ENCODE measurements around the gene ACP5. TPM values are rescaled to one million over a fixed set of nuclear protein-coding genes. Genes with fewer than 3 reads are reported as not detected.
A peak's percentile ranks its signal among the peaks of the same experiment; 100 is the strongest.

ACP5 gene
- total RNA-seq, 2 experiments from 2014 or later, result 13.4 to 15.3 TPM

GRCh38 chr19:11535792-11536595, 41.5 kb downstream of the ACP5 start:
- H3K36me3 Mint-ChIP-seq (ENCODE audit: low read depth), result no peaks in the 10 kb centered on the region
- H3K27ac Mint-ChIP-seq, result peak overlapping the region; percentile 48
- no peaks in the 10 kb centered on the region for H3K9me3 Mint-ChIP-seq
- H3K4me1 Mint-ChIP-seq (ENCODE audit: low read depth), result peaks cover 12% of the 10 kb centered on the region
- Histone ChIP-seq H3K4me3 (ENCODE audit: low read length) (peak overlapping the region; percentile 24), H3K36me3 (ENCODE audit: insufficient read depth, low read length) (no peaks in the 10 kb centered on the region), H3K9me3 (ENCODE audit: control insufficient read depth in 1 of 2, insufficient read depth in 1 of 2, low read length in 2 of 2) (peaks cover 0 to 6% of the 10 kb centered on the region in 2 experiments), H3K4me1 (ENCODE audit: insufficient read depth, low read length) (peaks cover 21% of the 10 kb centered on the region), H3K27me3 (ENCODE audit: control insufficient read depth in 1 of 2, insufficient read depth in 2 of 2, low read length in 2 of 2) (peaks cover 17 to 18% of the 10 kb centered on the region in 2 experiments), H3K27ac (ENCODE audit: low read depth in 1 of 2, low read length in 2 of 2) (no peak overlapping the region)
- peak; percentile 59 to 92 (median 79) for DNase-seq
- peaks cover 20% of the 10 kb centered on the region for H3K27me3 Mint-ChIP-seq
- CTCF ChIA-PET, result interaction anchor here (0.7 to 1.3 kb wide), 4 partner anchors 8 to 500 kb away, joined by 3 to 5 read pairs (median 4); partner anchors contain the start of gene ELOF1
- peak overlapping the region; percentile 71 for H3K4me3 Mint-ChIP-seq
- intact Hi-C loops (cut with DNase I, micrococcal nuclease), result loop anchor here (1.0 kb wide), 2 partner anchors 21 to 51 kb away; no protein-coding TSS in a partner anchor
- POLR2A ChIA-PET, result interaction anchor here (1.1 to 1.4 kb wide), 2 partner anchors 16 to 23 kb away, joined by 3 to 8 read pairs; partner anchors contain the start of gene ELOF1
- ATAC-seq (ENCODE audit: poor library complexity), result peak; percentile 84
- peak; percentile 87 for TF ChIP-seq CTCF (IDR thresholded peaks at IDR 0.05)

GRCh38 chr19:11534948-11535347, 42.5 kb downstream of the ACP5 start:
- no peaks in the 10 kb centered on the region for H3K36me3 ChIP-seq (ENCODE audit: insufficient read depth, low read length)
- Mint-ChIP-seq H3K4me3 (no peak overlapping the region), H3K36me3 (ENCODE audit: low read depth) (no peaks in the 10 kb centered on the region), H3K9me3 (no peaks in the 10 kb centered on the region), H3K4me1 (ENCODE audit: low read depth) (peaks cover 12% of the 10 kb centered on the region), H3K27me3 (peaks cover 14% of the 10 kb centered on the region), H3K27ac (no peak overlapping the region)
- DNase-seq, result no peak
- H3K9me3 ChIP-seq (ENCODE audit: control insufficient read depth in 1 of 2, insufficient read depth in 1 of 2, low read length in 2 of 2), result peaks cover 0 to 6% of the 10 kb centered on the region in 2 experiments
- no peak for ATAC-seq (ENCODE audit: poor library complexity)
- intact Hi-C loops (cut with DNase I, micrococcal nuclease), result no loop called here
- CTCF ChIA-PET, result interaction anchor here (1.0 kb wide), 1 partner anchor 26 kb away, joined by 3 read pairs; no protein-coding TSS in a partner anchor
- POLR2A ChIA-PET, result interaction anchor here (1.1 kb wide), 1 partner anchor 17 kb away, joined by 3 read pairs; no protein-coding TSS in a partner anchor
- H3K27ac ChIP-seq (ENCODE audit: low read depth in 1 of 2, low read length in 2 of 2), result no peak overlapping the region
- no peak for TF ChIP-seq CTCF (IDR thresholded peaks at IDR 0.05)
- peaks cover 9 to 10% of the 10 kb centered on the region in 2 experiments for H3K27me3 ChIP-seq (ENCODE audit: control insufficient read depth in 1 of 2, insufficient read depth in 2 of 2, low read length in 2 of 2)
- no peak overlapping the region for H3K4me3 ChIP-seq (ENCODE audit: low read length)
- peaks cover 21% of the 10 kb centered on the region for H3K4me1 ChIP-seq (ENCODE audit: insufficient read depth, low read length)

GRCh38 chr19:11534538-11534937, 42.9 kb downstream of the ACP5 start:
- peaks cover 19% of the 10 kb centered on the region for H3K4me1 ChIP-seq (ENCODE audit: insufficient read depth, low read length)
- DNase-seq (no peak), ATAC-seq (ENCODE audit: poor library complexity) (no peak)
- Mint-ChIP-seq H3K4me1 (ENCODE audit: low read depth) (peaks cover 12% of the 10 kb centered on the region), H3K9me3 (no peaks in the 10 kb centered on the region), H3K27me3 (peaks cover 14% of the 10 kb centered on the region), H3K27ac (no peak overlapping the region), H3K36me3 (ENCODE audit: low read depth) (no peaks in the 10 kb centered on the region), H3K4me3 (no peak overlapping the region)
- H3K9me3 ChIP-seq (ENCODE audit: control insufficient read depth in 1 of 2, insufficient read depth in 1 of 2, low read length in 2 of 2), result peaks cover 0 to 6% of the 10 kb centered on the region in 2 experiments
- intact Hi-C loops (cut with DNase I, micrococcal nuclease), result no loop called here
- POLR2A ChIA-PET, result no interaction called here
- H3K27ac ChIP-seq (ENCODE audit: low read depth in 1 of 2, low read length in 2 of 2), result no peak overlapping the region
- CTCF ChIA-PET, result interaction anchor here (1.0 kb wide), 1 partner anchor 26 kb away, joined by 3 read pairs; no protein-coding TSS in a partner anchor
- TF ChIP-seq CTCF (IDR thresholded peaks at IDR 0.05), result no peak
- H3K4me3 ChIP-seq (ENCODE audit: low read length), result no peak overlapping the region
- H3K36me3 ChIP-seq (ENCODE audit: insufficient read depth, low read length), result no peaks in the 10 kb centered on the region
- peaks cover 6 to 8% of the 10 kb centered on the region in 2 experiments for H3K27me3 ChIP-seq (ENCODE audit: control insufficient read depth in 1 of 2, insufficient read depth in 2 of 2, low read length in 2 of 2)
